GM18502 (cell line): ENCODE measurements around the gene NFATC1.

ENCODE experiments used
- ATAC-seq: cut with Tn5 transposase; IDR thresholded peaks from one replicate; pipeline ENCODE4 v1.9.1; 2021; ENCODE audit warnings: mild to moderate bottlenecking; ENCODE audit not compliant: unreplicated experiment, poor library complexity

Gene NFATC1

DNA sequence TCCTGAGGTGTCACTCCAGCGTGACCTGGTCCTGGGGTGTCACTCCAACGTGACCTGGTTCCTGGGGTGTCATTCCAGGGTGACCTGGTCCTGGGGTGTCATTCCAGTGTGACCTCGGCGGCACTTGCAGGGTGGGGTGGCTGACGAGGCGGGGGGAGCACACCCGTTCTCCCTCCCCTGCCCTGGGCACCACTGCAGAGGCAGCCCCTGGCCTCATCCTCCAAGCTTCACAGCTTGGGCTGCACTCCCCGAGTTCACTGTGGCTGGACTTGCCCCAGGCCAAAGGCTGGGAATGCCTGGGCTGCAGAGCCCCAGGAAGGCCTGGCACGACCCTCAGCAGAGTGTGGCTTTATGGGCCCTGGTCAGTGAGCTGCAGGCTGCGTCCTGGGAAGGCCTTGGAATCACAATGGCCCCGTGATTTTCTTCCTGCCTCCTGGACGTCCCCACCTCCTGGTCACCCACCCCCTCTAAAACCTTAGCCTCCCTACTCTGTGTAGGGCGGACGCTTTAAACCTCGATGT is 88.3 kb downstream of the NFATC1 start:
- ATAC-seq, result no peak

DNA sequence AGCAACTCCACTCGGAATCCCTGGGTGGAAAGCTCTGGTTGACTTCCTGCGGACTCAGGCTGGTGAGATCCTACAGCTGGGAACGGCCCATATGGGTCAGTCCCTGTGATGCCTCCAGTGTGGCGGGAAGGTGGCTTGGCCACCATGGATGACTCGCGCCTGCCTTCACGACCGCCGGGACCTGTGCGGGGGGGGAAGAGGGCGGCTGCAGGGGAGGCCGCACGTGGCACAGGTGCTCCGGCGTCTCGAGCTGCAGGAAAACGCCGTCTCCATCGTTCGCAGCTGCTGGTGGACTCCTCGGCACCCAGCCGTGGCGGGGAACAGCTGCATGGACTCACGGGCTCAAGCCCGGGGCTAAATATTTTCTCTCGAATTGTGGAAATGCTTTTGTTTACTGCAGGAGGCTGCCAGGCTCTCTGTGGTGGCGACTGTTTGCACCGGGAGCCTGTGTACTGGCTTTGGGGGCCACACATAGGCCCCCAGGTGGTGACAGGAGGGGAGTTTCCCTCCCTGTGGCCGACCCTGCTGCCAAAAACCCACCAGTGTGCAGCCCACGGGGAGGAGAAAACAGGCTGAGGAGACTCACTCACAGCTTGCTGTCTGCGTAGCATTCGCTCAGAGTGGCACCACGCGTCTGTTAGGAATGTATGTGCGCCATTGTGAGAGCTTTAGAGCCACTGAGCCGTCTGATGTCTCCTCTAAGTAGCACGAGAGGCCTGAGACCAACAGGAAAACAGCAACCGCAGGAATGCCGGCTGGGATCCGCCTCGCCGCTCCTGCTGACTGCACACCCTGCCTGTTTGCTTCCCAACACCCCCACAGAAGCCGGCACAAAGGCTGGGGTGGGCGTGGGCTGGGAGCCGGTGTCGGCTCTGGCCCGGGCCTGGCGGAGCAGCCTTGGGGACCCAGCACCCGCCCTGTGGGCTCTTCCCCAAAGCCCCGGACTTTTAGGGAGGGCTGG is 89.2 kb downstream of the NFATC1 start:
- no peak for ATAC-seq

DNA sequence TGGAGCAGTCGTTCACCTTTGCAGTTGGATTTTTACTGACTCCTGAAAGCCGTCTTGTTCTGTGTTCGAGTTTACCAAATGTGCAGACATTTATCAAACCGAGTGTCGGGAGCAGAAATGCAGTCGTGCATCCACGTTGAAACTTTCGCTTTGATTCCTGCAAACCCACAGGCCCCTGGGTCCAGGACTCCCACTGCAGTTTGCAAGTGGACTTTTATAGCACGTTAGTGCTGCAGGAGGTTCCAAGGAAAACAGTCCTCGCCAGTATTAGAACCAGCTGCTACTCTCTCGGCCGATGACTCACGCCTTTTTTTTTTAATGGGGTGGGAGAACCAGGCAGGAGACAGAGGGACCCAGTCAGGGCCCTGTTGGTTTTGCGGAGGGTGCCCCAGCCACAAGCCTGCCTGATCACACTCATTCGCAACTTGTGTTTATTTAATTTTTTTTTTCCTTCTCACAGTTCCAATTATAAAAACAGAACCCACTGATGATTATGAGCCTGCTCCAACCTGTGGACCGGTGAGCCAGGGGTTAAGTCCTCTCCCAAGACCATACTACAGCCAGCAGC is 90.1 kb downstream of the NFATC1 start:
- no peak for ATAC-seq

DNA sequence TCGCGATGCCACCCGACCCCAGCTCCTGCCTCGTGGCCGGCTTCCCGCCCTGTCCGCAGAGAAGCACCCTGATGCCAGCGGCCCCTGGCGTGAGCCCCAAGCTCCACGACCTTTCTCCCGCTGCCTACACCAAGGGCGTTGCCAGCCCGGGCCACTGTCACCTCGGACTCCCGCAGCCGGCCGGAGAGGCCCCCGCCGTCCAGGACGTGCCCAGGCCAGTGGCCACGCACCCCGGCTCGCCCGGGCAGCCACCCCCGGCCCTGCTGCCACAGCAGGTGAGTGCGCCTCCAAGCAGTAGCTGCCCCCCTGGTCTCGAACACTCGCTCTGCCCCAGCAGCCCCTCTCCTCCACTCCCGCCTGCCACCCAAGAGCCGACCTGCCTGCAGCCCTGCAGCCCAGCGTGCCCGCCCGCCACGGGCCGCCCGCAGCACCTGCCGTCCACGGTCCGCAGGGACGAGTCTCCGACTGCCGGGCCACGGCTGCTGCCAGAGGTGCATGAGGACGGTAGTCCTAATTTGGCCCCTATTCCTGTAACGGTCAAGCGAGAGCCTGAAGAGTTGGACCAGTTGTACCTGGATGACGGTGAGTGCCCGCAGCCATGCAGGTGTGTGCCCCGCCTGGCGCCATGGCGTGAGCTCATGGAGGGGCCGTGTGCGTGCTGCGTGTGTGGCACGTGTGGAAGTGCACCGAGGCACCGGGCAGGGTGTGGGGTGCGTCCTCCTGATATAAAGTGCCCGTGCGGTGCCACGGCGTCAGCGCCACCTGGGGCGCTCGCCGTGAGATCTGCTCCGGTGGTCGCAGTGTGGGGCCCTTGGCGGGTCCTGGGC is 90.8 kb downstream of the NFATC1 start:
- ATAC-seq, result no peak

DNA sequence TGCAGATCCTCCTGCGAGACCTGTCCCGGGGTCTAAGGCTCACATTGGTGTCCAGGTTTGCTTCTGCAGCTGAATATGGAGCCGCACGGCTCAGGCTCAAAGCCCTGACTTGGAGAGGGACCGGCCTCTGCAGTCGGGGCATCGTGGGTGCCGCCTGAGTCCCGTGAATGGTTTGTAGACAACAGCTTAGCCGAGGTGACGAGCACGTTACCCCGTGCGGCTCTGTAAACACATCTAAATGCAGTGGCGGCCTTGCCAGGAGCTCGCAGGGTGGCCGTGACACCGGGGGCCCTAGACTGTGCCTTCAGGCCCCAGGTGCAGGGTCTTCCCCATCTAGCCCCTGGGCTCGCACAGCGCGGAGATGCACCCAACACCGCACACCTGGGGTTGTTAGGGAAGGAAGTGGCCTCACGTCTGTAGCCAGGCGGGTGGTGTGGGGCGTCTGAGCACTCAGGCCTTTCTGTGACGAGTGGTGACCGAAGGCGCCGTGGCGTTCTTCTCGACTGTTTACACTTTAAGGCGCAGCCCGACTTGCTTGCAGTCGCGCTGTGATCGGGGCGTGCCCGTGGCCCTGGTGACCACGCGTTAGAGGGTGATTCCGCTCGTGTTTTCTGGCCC is 91.6 kb downstream of the NFATC1 start:
- ATAC-seq, result no peak

DNA sequence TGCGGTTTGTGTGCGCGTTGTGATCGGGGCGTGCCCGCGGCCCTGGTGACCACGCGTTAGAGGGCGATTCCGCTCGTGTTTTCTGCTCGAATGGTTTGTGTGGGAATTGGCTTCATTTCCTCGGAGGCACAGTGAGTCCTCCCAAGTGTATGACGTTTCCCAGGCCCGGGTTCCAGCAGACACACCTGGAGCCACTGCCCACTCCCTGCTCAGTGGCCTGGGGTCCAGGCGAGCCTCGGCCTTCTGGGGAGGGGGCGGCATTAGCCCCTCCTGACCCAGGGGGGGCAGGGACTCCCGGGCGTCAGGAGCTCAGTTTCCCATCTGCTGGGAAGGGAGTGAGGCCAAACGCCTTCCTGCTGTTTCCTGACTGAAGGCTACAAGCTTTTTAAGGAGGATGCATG is 92.1 kb downstream of the NFATC1 start:
- ATAC-seq, result no peak

DNA sequence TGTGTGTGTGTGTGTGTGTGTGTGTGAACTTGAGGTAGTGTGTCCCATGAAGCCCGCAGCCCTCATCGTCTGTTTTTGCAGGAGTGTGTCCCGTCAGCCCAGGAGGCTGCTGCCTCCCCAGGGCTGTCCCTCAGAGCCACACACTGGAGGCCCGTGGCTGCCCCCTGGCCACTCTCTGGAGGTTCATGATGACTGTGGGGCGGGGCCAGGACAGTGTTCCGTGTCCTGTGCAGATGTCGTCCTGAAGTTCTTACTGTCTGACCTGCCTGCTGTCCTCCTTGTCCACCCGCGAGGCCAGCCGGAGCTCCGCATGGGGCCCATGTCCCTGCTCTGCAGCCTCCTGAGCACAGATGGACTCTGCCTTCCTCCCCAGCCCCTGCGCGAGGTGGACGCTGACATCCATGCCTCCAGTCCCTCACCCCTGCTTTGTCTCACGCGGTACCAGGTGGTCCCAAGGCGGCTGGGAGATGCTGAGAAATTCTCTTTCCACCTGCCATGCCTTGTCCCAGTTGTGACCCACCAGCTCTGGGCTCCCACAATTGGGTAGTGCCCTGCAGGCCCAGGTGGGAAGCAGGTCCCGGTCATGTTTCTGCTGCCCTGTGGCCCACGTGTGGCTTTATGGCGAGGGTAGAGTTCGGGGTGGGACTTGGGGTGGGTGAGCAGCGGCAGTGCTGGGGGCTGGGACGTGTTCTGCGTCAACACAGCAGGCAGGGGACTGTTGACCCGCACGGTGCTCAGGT is 92.8 kb downstream of the NFATC1 start:
- no peak for ATAC-seq

DNA sequence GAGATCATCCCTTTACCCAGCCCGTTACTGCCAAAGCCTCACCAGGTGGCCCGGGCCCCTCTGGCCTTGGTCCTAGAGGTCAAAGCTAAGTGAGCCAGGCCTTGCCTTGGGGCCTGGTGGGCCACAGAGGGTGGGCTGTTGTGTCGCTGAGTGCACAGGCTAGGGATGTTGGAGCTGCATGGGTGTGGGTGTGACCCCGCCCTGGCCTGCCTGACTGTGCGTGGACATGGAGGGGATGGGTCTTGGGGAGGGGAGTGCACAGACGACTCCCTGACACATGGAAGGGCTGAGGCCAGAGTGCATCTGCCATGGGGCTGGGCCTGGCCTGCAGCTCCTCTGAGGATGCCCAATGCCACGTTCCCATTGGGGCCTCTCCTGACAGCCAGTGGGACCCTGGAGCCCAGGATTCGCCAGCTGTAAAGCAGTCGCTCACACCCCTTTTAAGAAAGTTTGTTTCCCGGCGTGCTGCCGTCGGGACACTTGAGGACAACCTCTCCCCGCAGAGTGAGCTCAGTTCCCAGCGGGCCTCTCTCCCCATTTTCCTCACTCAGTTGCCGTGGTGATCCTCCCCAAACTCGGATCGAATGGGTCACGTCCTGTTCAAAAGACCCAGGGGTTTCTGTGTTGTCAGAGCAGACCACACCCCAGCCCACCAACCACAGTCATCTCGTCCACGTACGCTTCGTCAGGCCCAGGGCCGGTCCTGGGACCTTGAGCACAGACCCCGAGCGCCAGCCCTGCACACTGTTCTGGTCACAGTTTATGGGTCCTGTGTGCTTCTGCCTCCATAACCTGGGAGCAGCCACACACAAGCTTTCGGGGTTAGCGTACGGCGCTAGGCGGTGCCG is 93.5 kb downstream of the NFATC1 start:
- ATAC-seq, result no peak

DNA sequence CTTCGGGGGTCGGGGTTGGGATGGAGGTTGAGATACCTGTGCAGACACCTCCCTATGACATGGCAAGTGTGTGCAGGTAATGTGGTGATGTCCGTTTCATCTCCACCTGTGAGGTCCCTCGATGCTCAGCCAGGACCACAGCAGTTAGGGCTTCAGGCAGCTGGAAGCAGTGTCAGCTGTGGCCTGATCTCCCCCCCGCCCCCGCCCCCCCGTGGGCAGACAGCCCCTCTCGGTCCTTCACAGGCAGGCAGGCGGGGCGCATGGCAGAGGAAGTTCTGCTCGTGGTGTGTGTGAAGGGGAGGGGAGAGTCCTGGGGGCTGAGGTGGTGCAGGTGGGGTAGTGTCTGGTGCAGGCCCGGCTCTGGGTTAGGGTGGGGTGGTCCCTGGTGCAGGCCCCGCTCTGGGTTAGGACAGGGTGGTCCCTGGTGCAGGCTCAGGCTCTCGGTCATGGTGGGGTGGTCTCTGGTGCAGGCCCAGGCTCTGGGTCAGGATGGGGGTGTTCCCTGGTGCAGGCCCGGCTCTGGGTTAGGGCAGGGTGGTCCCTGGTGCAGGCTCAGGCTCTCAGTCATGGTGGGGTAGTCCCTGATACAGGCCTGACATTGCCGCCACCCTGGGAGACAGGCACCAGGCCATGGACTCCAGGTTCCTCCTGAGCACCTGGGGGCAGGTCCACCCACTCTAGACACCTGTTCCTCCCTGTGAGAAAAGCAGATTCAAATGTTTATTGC is 94.3 kb downstream of the NFATC1 start:
- no peak for ATAC-seq

DNA sequence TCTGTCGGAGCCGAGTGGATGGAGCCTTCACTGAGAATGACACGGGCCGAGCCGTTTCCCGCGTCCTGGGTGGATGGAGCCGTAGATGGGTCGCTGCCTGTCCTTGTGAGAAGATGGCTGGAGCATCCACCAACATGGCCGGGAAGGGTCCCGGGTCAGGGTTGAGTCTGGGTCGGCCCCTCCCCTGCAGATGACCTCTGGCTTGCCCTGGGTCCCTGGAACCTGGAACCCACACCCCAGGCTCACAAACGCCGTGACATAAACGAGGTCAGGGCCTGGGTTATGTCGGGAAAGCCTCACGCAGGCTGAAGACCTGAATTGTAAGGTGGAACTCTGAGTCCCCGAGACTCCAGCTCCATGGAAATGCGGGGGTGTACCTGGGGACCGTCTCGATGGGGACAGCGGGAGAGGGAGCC is 94.9 kb downstream of the NFATC1 start:
- no peak for ATAC-seq

DNA sequence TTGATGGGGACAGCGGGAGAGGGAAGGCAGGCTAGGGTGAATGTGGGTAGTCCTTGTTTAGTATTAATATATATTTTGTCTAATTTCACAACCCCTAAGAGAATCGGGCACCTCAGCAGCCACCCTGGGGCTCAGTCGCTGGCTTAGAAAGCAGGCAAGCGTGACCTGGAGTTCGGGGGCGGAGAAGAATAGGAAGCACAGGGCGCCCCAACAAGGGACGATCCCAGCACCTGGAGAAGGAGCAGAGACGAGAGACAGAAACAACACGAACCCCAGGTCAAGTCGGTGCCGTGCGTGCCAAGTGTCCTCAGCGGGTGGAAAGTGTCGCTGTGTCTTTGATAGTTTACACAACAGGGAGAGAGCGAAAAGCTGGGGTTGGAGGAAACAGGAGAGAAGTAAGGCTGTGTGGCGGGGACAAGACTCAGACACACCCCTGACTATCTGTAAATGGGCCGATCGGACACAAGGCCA is 95.4 kb downstream of the NFATC1 start:
- no peak for ATAC-seq

DNA sequence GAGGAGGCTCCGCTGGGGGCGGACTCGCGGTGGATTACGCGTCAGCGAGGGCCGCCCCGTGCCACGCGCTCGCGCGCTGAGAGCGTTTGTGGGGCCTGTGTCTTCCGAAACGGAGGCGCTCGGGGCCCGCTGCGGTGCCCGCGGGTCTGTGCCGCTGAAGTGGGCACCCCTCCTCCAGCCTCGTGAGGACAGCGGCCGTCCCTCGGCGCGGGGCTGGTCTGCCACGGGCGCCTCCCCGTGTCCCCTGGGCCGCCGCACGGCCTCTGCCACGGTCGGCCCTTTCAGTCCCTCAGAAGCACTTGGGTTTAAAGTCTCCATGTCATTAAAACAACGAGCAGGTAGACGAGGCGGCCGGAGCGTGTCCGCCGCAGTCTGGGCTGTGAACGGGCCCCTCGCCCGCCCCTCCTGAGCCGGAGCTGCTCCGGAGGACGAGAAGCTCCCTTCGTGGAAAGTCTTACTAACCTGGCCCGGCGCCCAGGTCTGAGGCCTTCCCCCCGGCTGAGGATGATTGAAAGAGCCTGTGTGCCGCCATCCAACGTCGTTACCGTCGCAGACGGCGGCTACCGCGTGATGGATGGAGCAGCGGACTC is 97.6 kb downstream of the NFATC1 start:
- no peak for ATAC-seq

DNA sequence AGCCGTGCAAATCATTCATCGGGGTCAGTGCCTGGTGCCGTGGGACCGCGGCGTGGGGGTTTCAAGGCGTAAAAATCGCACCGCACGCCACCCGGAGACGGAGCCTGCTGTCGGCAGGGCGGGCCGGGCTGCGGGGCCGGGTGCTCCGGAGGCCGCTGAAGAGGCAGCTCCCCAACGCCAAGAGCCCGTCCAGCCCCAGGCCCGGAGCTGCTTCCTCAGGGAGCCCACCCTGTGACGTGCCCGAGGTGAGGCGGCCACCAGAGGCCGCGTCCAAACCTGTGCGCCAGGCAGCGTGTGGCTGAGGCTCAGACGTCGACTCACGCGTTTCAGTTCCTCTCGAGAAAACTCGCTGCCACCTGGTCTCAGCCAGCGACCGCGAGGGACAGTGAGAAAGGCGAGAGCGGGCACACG is 98.1 kb downstream of the NFATC1 start:
- ATAC-seq, result no peak

DNA sequence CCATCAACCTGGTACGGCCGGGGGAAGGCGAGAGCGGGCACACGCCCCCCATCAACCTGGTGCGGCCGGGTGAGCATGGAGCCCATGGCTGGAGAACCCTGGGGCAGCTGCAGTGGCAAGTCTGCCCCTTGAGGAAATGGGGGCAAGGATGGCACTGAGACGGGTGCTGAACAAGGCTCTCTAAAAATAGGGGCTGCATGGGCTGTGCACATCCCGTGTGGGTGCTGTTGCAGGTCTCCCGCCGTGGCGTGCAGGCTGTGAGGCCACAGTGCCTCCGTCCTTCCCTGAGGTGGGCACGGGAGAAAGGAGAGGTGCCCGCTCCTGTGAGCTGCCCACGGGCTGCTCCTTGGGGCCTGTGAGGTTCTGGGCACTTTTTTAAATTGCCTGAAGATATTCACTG is 99.2 kb downstream of the NFATC1 start:
- no peak for ATAC-seq

DNA sequence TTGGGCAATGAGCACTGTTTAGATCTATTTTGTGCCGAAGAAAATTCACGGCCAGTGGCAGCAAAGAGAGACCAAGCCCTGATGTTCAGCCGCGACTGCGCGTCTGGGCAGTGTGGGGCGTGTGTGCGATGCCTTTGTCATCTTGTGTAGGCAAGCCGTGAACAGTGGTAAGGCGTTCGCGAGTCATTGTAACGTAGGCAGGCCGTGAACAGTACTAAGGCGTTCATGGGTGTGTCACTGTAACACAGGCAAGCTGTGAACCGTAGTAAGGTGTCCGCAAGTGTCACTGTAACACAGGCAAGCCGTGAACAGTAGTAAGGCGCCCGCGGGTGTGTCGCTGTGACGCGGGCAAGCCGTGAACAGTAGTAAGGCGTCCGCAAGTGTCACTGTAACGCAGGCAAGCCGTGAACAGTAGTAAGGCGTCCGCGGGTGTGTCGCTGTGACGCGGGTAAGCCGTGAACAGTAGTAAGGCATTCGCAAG is 99.9 kb downstream of the NFATC1 start:
- ATAC-seq, result no peak

DNA sequence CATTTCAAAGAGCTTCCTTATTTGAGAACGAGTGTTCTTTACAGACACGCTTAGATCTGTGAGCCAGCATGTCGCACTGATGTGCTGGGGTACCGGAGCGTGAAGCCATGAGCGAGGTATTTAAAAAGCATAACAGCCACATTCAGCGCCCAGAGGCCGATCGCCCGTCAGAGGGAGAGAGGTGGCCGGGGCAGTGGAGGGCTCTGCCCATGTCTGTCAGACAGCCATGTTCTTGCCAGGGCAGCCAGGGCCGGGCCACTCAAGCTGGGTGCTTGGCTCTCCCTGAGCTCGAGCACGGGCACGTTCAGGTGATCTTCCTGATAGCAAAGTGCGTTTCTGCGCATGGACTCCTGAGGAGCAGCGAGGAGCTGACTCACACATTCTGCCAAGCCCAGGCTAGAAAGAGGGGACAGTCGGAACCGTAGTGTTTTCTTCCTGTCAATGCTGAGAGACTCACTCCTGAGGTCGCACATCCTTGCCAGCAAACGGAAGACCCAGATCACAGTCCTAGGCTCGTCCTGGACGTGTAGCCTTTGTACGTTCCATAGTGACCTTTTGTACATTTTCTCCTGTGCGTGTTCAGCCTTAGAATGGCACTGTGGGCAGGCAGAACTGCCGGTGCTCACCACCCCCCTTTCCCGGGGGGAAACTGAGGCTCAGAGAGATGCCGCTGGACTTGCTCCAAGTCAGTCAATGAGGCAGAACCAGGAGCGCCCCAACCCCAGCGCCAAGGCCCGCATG is 100.7 kb downstream of the NFATC1 start:
- no peak for ATAC-seq
